GM12878 (cell line): ENCODE measurements around the gene SYTL5.

ENCODE experiments used
- ESRRA ChIP-seq: IDR thresholded peaks from 2 replicates; pipeline ENCODE4 v1.6.1; 2012; ENCODE audit warnings: mild to moderate bottlenecking, low read length, improper control_type of control experiment
- HDAC2 ChIP-seq: fragments of 200-600 bp; sonication (generic); IDR thresholded peaks from 2 replicates; pipeline ENCODE4 v1.6.1; 2017
- SRF ChIP-seq, 2 experiments: IDR thresholded peaks; 2 replicates each; pipeline ENCODE4 v1.6.1; 2011; ENCODE audit warnings: low read depth in 2 of 2, low read length in 2 of 2, mild to moderate bottlenecking in 1 of 2, moderate library complexity in 1 of 2
- SUZ12 ChIP-seq: fragments of 200-600 bp; sonication (generic); IDR thresholded peaks from one replicate; pipeline ENCODE4 v1.6.1; 2018; ENCODE audit warnings: antibody characterized with exemption, mild to moderate bottlenecking; ENCODE audit not compliant: unreplicated experiment
- TF ChIP-seq, protein P1 (sequence below): fragments of 450-650 bp; IDR thresholded peaks from 2 replicates; pipeline ENCODE4 v1.6.1; 2014; ENCODE audit warnings: mild to moderate bottlenecking
- TF ChIP-seq, protein P2 (sequence below), 3 experiments: IDR thresholded peaks in 2 of 3; conservative IDR thresholded peaks in 1 of 3; 2 replicates each; pipeline ENCODE4 v1.5.1; 2011; ENCODE audit warnings: low read depth in 3 of 3, low read length in 3 of 3, mild to moderate bottlenecking in 3 of 3, control low read depth in 2 of 3, moderate library complexity in 2 of 3, inconsistent platforms in 1 of 3, mixed read lengths in 1 of 3; ENCODE audit not compliant: control insufficient read depth in 2 of 3, insufficient read depth in 1 of 3; ENCODE audit errors: extremely low read depth in 1 of 3

GRCh38 chrX:37997096-37997495 lies 9.3 kb upstream of the SYTL5 start:
- no peak for TF ChIP-seq SUZ12
- TF ChIP-seq SRF (IDR thresholded peaks at IDR 0.05; ENCODE audit: low read depth in 2 of 2, low read length in 2 of 2), result no peak
- TF ChIP-seq, protein P1, sequence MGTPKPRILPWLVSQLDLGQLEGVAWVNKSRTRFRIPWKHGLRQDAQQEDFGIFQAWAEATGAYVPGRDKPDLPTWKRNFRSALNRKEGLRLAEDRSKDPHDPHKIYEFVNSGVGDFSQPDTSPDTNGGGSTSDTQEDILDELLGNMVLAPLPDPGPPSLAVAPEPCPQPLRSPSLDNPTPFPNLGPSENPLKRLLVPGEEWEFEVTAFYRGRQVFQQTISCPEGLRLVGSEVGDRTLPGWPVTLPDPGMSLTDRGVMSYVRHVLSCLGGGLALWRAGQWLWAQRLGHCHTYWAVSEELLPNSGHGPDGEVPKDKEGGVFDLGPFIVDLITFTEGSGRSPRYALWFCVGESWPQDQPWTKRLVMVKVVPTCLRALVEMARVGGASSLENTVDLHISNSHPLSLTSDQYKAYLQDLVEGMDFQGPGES, result no peak
- TF ChIP-seq, protein P2, sequence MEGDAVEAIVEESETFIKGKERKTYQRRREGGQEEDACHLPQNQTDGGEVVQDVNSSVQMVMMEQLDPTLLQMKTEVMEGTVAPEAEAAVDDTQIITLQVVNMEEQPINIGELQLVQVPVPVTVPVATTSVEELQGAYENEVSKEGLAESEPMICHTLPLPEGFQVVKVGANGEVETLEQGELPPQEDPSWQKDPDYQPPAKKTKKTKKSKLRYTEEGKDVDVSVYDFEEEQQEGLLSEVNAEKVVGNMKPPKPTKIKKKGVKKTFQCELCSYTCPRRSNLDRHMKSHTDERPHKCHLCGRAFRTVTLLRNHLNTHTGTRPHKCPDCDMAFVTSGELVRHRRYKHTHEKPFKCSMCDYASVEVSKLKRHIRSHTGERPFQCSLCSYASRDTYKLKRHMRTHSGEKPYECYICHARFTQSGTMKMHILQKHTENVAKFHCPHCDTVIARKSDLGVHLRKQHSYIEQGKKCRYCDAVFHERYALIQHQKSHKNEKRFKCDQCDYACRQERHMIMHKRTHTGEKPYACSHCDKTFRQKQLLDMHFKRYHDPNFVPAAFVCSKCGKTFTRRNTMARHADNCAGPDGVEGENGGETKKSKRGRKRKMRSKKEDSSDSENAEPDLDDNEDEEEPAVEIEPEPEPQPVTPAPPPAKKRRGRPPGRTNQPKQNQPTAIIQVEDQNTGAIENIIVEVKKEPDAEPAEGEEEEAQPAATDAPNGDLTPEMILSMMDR (IDR thresholded peaks at IDR 0.05 in 2 of 3, conservative IDR thresholded peaks at IDR 0.05 in 1 of 3; ENCODE audit: control insufficient read depth in 2 of 3, extremely low read depth in 1 of 3, insufficient read depth in 1 of 3, low read depth in 3 of 3, low read length in 3 of 3), result no peak
- TF ChIP-seq HDAC2, result no peak
- TF ChIP-seq ESRRA, result no peak
